SK-N-SH treated with all-trans-retinoic acid at 6 μM for 48 hours (cell line): Measurements from ENCODE around the gene SMARCA1.
"Not testable (repeated sequence)": the region's sequence is repeated elsewhere in the genome, so short reads cannot be mapped to it uniquely, and the experiment has no call there.

Experiments
- ATAC-seq: fragments of 200-7000 bp; cut with Tn5 transposase; 3 replicates; pipeline ENCODE4 v1.9.1; 2020; ENCODE audit warnings: mild to moderate bottlenecking, moderate library complexity
- ARNTL ChIP-seq: fragments of 450-650 bp; formaldehyde crosslinking; IDR thresholded peaks from 2 replicates; pipeline ENCODE4 v1.5.0; 2020; ENCODE audit warnings: low read depth, mild to moderate bottlenecking, moderate library complexity, borderline replicate concordance
- BACH2 ChIP-seq: fragments of 250-450 bp; sonication (Bioruptor Pico); IDR thresholded peaks from 2 replicates; pipeline ENCODE4 v1.9.0; 2021; ENCODE audit warnings: mild to moderate bottlenecking, borderline replicate concordance
- CSDC2 ChIP-seq: fragments of 250-450 bp; sonication (Bioruptor Pico); IDR thresholded peaks from 2 replicates; pipeline ENCODE4 v1.5.0; 2020; ENCODE audit warnings: mild to moderate bottlenecking, moderate library complexity
- ESRRG ChIP-seq: fragments of 250-450 bp; sonication (Bioruptor Pico); IDR thresholded peaks from 2 replicates; pipeline ENCODE4 v1.6.1; 2021; ENCODE audit warnings: mild to moderate bottlenecking
- GLIS3 ChIP-seq: fragments of 250-450 bp; sonication (Bioruptor Pico); IDR thresholded peaks from 2 replicates; pipeline ENCODE4 v1.5.0; 2020; ENCODE audit warnings: mild to moderate bottlenecking, moderate library complexity
- ISL1 ChIP-seq: fragments of 250-450 bp; sonication (Bioruptor Pico); IDR thresholded peaks from 2 replicates; pipeline ENCODE4 v2.1.2; 2022; ENCODE audit warnings: mild to moderate bottlenecking, moderate library complexity
- OSR1 ChIP-seq: fragments of 250-450 bp; sonication (Bioruptor Pico); IDR thresholded peaks from 2 replicates; pipeline ENCODE4 v1.8.0; 2022; ENCODE audit warnings: moderate library complexity, mild to moderate bottlenecking, inconsistent platforms
- PPARA ChIP-seq: fragments of 250-450 bp; sonication (Bioruptor Pico); IDR thresholded peaks from 2 replicates; pipeline ENCODE4 v1.5.0; 2020; ENCODE audit warnings: mild to moderate bottlenecking, borderline replicate concordance
- RARB ChIP-seq: fragments of 250-450 bp; sonication (Bioruptor Pico); IDR thresholded peaks from 2 replicates; pipeline ENCODE4 v1.8.0; 2021; ENCODE audit warnings: mild to moderate bottlenecking, moderate library complexity
- SNAI2 ChIP-seq: fragments of 250-450 bp; sonication (Bioruptor Pico); IDR thresholded peaks from 2 replicates; pipeline ENCODE4 v1.5.0; 2020; ENCODE audit warnings: mild to moderate bottlenecking, moderate library complexity
- TCF4 ChIP-seq: fragments of 250-450 bp; sonication (Bioruptor Pico); IDR thresholded peaks from 2 replicates; pipeline ENCODE4 v1.8.0; 2021; ENCODE audit warnings: mild to moderate bottlenecking, moderate library complexity, borderline replicate concordance
- TOX ChIP-seq: fragments of 250-450 bp; sonication (Bioruptor Pico); IDR thresholded peaks from 2 replicates; pipeline ENCODE4 v1.8.0; 2021; ENCODE audit warnings: mild to moderate bottlenecking, moderate library complexity, borderline replicate concordance
- ZC3H10 ChIP-seq: fragments of 250-450 bp; sonication (Bioruptor Pico); IDR thresholded peaks from 2 replicates; pipeline ENCODE4 v1.5.1; 2021; ENCODE audit warnings: mild to moderate bottlenecking, moderate library complexity
- ZFP3 ChIP-seq: fragments of 250-450 bp; sonication (Bioruptor Pico); IDR thresholded peaks from 2 replicates; pipeline ENCODE4 v1.5.0; 2020; ENCODE audit warnings: mild to moderate bottlenecking, moderate library complexity
- ZFP30 ChIP-seq: fragments of 450-650 bp; formaldehyde crosslinking; IDR thresholded peaks from 2 replicates; pipeline ENCODE4 v1.5.0; 2022; ENCODE audit warnings: mild to moderate bottlenecking, moderate library complexity
- ZNF565 ChIP-seq: fragments of 450-650 bp; formaldehyde crosslinking; conservative IDR thresholded peaks from 2 replicates; pipeline ENCODE4 v1.5.0; 2020; ENCODE audit warnings: low read depth, mild to moderate bottlenecking, moderate library complexity
- ZNF70 ChIP-seq: fragments of 450-650 bp; formaldehyde crosslinking; IDR thresholded peaks from 2 replicates; pipeline ENCODE4 v1.5.0; 2020; ENCODE audit warnings: mild to moderate bottlenecking, moderate library complexity
- ZNF8 ChIP-seq: fragments of 450-650 bp; formaldehyde crosslinking; IDR thresholded peaks from 2 replicates; pipeline ENCODE4 v1.5.0; 2020; ENCODE audit warnings: mild to moderate bottlenecking, moderate library complexity
- TF ChIP-seq, protein P1 (sequence below): fragments of 250-450 bp; sonication (Bioruptor Pico); IDR thresholded peaks from 2 replicates; pipeline ENCODE4 v1.5.1; 2021; ENCODE audit warnings: mild to moderate bottlenecking, moderate library complexity
- TF ChIP-seq, protein P2 (sequence below): fragments of 250-450 bp; sonication (Bioruptor Pico); IDR thresholded peaks from 2 replicates; pipeline ENCODE4 v1.5.0; 2020; ENCODE audit warnings: mild to moderate bottlenecking, moderate library complexity
- TF ChIP-seq, protein P3 (sequence below): fragments of 250-450 bp; sonication (Bioruptor Pico); IDR thresholded peaks from 2 replicates; pipeline ENCODE4 v1.8.0; 2020; ENCODE audit warnings: mild to moderate bottlenecking, moderate library complexity, borderline replicate concordance
- TF ChIP-seq, protein P4 (sequence below): fragments of 250-450 bp; sonication (Bioruptor Pico); IDR thresholded peaks from 2 replicates; pipeline ENCODE4 v1.8.0; 2021; ENCODE audit warnings: low read depth, mild to moderate bottlenecking, moderate library complexity, borderline replicate concordance

SMARCA1 gene

DNA sequence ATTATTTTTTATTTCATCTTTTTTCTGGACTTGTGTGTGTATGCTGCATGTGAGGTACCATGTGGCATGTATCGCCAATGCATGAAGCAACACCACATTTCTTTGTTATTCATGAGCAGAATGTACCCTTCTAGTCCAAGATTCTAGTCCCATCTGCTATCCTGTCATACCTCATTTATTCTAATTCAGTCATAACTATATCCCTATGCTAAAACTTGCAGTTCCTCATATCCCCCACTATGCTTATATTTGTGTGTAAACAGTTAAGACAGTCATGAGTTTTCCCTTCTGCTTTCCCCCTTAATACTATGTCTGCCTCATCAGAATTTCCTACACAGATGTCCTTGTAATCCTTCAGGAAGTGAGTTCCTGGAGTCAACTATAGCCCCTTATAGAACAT lies 36.5 kb upstream of the SMARCA1 start:
- ATAC-seq = peak; percentile 51; the same call in 1 of the 3 replicates
- TF ChIP-seq ZNF565 (CRISPR knock-in tag) (no peak), ZNF8 (CRISPR knock-in tag) (no peak), ARNTL (CRISPR knock-in tag) (no peak), ZNF70 (CRISPR knock-in tag) (no peak)
- TF ChIP-seq, protein P1, sequence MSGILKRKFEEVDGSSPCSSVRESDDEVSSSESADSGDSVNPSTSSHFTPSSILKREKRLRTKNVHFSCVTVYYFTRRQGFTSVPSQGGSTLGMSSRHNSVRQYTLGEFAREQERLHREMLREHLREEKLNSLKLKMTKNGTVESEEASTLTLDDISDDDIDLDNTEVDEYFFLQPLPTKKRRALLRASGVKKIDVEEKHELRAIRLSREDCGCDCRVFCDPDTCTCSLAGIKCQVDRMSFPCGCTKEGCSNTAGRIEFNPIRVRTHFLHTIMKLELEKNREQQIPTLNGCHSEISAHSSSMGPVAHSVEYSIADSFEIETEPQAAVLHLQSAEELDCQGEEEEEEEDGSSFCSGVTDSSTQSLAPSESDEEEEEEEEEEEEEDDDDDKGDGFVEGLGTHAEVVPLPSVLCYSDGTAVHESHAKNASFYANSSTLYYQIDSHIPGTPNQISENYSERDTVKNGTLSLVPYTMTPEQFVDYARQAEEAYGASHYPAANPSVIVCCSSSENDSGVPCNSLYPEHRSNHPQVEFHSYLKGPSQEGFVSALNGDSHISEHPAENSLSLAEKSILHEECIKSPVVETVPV = no peak
- TF ChIP-seq, all 23 proteins: peak for 0

DNA sequence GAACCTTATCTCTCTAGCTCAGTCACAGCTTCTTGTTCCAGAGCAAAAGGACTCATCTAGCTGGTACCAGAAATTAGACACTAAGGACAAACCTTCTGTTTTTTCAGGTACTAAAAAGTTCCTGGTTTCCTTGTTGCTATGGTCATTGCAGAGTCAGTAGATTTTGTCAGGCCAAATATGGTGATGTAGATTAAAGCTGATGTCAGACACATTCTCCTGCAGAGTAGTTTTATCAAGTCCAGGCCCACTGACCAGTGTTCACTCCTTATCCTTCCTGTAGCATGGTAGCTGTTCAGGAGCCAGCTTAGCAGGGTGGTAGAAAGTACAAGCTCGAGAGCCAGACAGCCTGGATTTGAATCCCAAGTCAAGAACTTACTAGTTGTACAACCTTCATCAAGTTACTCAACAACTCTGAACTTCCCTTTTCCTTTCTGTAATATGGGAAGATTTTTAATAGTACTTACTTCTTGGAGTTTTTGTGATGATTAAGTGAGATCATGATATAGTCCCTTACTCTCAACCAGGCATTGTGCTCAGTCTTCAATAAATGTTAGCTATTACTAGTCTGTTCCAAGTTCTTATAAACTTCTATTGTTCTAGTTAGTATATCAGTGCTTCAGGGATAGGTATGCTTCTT lies 34.7 kb upstream of the SMARCA1 start:
- TF ChIP-seq ZNF8 (CRISPR knock-in tag) (no peak), PPARA (CRISPR knock-in tag) (no peak), GLIS3 (CRISPR knock-in tag) (no peak), TCF4 (no peak), CSDC2 (CRISPR knock-in tag) (no peak), ZNF565 (CRISPR knock-in tag) (no peak), SNAI2 (no peak), TOX (CRISPR knock-in tag) (no peak)
- TF ChIP-seq, protein P1 = no peak
- TF ChIP-seq, protein P2, sequence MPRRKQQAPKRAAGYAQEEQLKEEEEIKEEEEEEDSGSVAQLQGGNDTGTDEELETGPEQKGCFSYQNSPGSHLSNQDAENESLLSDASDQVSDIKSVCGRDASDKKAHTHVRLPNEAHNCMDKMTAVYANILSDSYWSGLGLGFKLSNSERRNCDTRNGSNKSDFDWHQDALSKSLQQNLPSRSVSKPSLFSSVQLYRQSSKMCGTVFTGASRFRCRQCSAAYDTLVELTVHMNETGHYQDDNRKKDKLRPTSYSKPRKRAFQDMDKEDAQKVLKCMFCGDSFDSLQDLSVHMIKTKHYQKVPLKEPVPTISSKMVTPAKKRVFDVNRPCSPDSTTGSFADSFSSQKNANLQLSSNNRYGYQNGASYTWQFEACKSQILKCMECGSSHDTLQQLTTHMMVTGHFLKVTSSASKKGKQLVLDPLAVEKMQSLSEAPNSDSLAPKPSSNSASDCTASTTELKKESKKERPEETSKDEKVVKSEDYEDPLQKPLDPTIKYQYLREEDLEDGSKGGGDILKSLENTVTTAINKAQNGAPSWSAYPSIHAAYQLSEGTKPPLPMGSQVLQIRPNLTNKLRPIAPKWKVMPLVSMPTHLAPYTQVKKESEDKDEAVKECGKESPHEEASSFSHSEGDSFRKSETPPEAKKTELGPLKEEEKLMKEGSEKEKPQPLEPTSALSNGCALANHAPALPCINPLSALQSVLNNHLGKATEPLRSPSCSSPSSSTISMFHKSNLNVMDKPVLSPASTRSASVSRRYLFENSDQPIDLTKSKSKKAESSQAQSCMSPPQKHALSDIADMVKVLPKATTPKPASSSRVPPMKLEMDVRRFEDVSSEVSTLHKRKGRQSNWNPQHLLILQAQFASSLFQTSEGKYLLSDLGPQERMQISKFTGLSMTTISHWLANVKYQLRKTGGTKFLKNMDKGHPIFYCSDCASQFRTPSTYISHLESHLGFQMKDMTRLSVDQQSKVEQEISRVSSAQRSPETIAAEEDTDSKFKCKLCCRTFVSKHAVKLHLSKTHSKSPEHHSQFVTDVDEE = no peak
- TF ChIP-seq, all 23 proteins: peak for 0
- ATAC-seq = no peak

DNA sequence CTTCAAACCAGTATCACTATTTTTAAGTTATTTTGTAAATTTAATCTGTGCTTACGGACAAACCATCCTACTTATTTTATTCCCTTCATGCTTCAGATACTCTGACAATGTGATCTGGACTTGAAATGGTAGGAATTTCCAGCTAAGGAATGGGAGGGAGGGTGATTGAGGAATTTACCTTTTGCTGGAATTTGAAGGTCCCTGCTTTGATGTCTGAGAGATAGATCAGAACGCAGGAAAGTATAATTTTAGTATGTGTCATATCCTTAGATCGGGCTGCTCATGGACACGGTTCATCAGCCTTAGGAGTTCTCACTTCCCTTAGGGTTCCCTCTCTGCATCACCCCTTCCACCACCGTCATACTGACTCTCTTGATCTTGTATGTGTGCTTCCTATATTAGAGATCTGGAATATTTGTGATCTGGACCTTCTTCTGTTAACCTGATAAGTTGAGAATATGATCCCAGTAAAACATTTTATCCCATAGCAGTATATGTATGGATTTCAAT lies 33.6 kb upstream of the SMARCA1 start:
- ATAC-seq = no peak

DNA sequence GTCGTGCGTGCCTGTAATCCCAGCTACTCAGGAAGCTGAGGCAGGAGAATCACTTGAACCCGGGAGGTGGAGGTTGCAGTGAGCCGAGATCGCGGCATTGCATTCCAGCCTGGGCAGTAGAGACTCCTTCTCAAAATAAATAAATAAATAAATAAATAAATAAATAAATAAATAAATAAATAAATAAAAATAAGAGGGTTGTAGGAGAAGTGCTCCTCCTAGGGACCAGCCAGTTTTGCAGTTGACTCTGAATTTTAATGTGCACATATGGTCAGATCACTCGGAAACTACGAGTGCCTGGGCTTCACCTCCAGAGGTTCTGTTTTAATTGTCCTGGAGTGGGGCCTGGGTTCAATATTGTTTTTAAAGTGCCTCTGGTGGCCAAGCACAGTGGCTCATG lies 31.5 kb upstream of the SMARCA1 start:
- ATAC-seq = not testable (repeated sequence)

More for the DNA sequence above, 33.6 kb upstream of the SMARCA1 start:
- no peak for TF ChIP-seq RARB (CRISPR knock-in tag)
- no peak for TF ChIP-seq TOX (CRISPR knock-in tag)
- no peak for TF ChIP-seq SNAI2
- TF ChIP-seq, protein P3, sequence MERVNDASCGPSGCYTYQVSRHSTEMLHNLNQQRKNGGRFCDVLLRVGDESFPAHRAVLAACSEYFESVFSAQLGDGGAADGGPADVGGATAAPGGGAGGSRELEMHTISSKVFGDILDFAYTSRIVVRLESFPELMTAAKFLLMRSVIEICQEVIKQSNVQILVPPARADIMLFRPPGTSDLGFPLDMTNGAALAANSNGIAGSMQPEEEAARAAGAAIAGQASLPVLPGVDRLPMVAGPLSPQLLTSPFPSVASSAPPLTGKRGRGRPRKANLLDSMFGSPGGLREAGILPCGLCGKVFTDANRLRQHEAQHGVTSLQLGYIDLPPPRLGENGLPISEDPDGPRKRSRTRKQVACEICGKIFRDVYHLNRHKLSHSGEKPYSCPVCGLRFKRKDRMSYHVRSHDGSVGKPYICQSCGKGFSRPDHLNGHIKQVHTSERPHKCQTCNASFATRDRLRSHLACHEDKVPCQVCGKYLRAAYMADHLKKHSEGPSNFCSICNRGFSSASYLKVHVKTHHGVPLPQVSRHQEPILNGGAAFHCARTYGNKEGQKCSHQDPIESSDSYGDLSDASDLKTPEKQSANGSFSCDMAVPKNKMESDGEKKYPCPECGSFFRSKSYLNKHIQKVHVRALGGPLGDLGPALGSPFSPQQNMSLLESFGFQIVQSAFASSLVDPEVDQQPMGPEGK = no peak
- no peak for TF ChIP-seq CSDC2 (CRISPR knock-in tag)
- no peak for TF ChIP-seq ISL1 (CRISPR knock-in tag)
- no peak for TF ChIP-seq BACH2 (CRISPR knock-in tag)
- TF ChIP-seq OSR1 = no peak
- TF ChIP-seq, all 23 proteins: peak for 0

DNA sequence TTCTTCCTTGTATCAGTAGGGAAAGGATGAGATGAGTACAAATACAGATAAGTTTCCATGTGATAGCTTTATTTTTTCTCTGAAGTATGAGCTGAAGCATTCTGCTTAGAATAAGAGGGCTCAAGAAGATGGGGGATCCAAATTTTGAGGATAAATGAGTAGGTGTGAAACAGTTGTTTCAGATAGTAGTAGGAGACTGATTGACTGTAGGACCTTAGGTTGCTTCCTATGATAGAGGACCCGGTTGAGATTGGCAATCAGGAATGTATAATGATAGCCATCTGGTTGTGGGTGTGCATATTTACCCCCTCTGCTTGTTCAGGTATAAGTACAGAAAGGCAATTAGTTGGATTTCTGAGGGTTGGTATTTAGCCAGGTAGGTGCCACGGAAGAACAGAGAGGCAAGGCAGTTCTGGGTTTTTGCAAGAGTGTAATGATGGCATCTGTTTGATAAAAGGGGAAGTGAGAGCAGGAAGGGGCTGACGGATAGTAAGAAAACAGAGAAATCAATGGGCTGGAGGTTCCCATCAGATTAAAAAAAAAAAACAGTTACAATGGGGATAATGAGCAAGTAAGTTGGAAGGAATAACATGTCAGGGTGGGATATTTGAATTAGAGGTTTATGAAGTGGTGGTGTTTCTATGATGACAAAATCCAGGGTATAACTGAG lies 30.5 kb upstream of the SMARCA1 start:
- no peak for ATAC-seq
- TF ChIP-seq SNAI2 = no peak
- TF ChIP-seq, protein P1 = no peak
- TF ChIP-seq, protein P4, sequence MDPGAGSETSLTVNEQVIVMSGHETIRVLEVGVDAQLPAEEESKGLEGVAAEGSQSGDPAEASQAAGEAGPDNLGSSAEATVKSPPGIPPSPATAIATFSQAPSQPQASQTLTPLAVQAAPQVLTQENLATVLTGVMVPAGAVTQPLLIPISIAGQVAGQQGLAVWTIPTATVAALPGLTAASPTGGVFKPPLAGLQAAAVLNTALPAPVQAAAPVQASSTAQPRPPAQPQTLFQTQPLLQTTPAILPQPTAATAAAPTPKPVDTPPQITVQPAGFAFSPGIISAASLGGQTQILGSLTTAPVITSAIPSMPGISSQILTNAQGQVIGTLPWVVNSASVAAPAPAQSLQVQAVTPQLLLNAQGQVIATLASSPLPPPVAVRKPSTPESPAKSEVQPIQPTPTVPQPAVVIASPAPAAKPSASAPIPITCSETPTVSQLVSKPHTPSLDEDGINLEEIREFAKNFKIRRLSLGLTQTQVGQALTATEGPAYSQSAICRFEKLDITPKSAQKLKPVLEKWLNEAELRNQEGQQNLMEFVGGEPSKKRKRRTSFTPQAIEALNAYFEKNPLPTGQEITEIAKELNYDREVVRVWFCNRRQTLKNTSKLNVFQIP (CRISPR knock-in tag) = no peak
- no peak for TF ChIP-seq ESRRG (CRISPR knock-in tag)
- TF ChIP-seq OSR1 = no peak
- no peak for TF ChIP-seq ZC3H10 (CRISPR knock-in tag)
- no peak for TF ChIP-seq ZFP30
- TF ChIP-seq ZNF70 (CRISPR knock-in tag) = no peak
- no peak for TF ChIP-seq ZFP3 (CRISPR knock-in tag)
- no peak for TF ChIP-seq ZNF565 (CRISPR knock-in tag)
- no peak for TF ChIP-seq GLIS3 (CRISPR knock-in tag)
- TF ChIP-seq ISL1 (CRISPR knock-in tag) = no peak
